Adrenal gland (tissue), 5 donors: Measurements from ENCODE around the gene SSR2.

ENCODE experiments used
- CTCF ChIP-seq, 6 experiments: fragments of 450-650 bp in 4 of 6; fragments of 200-600 bp in 2 of 6; sonication (generic) in 1 of 6; IDR thresholded peaks; 1 replicate in 5 of 6; 2 replicates in 1 of 6; pipeline versions ENCODE4 v1.5.1 to v1.8.0; 2016 to 2021; ENCODE audit warnings: antibody characterized with exemption in 6 of 6, mild to moderate bottlenecking in 2 of 6, moderate library complexity in 1 of 6
- POLR2A ChIP-seq, 2 donors: fragments of 450-650 bp; IDR thresholded peaks; one replicate each; pipeline ENCODE4 v1.6.1; 2017; ENCODE audit warnings: antibody characterized with exemption in 2 of 2, mild to moderate bottlenecking in 2 of 2, moderate library complexity in 1 of 2
- donor health status: DM: no; HTN: no; CAD: no.

DNA sequence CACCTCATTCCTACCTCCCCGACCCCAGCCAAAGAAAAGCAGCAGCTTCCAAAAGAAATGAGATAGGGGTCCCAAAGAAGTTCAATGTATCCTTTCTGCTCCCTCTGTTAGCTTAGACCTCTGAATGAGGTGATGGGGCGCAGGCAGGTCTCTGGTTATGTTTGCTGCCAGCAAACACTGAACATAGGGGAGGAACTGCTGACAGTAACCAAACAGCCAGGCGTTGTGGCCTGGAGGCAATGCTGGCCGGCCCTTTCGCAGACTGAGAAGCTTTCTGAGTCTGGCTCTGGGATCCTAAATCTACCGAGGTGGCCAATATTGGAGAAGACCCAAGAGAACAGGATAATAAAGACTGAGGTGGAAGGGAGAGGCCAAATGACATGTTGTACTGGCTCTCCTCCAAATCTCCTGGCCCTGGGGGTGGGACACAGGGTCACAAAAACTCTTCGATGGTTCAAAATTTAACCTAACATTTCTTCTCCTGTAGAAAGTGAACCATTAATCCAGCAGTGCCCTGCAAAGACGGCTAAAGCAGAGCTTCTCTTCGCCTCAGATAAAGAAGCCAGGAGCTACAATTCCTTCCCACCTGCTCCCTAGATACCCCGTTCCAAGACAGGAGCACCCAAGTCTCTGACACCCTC is 19.6 kb downstream of the SSR2 start:
- TF ChIP-seq POLR2A (IDR thresholded peaks at IDR 0.05) (no peak), CTCF (IDR thresholded peaks at IDR 0.05) (no peak)
